Measurements from ENCODE around the gene GC. TPM values are rescaled to one million over a fixed set of nuclear protein-coding genes. Genes with fewer than 3 reads are reported as not detected.

GC gene
- total RNA-seq, 2 experiments from 2014 or later = not detected

DNA sequence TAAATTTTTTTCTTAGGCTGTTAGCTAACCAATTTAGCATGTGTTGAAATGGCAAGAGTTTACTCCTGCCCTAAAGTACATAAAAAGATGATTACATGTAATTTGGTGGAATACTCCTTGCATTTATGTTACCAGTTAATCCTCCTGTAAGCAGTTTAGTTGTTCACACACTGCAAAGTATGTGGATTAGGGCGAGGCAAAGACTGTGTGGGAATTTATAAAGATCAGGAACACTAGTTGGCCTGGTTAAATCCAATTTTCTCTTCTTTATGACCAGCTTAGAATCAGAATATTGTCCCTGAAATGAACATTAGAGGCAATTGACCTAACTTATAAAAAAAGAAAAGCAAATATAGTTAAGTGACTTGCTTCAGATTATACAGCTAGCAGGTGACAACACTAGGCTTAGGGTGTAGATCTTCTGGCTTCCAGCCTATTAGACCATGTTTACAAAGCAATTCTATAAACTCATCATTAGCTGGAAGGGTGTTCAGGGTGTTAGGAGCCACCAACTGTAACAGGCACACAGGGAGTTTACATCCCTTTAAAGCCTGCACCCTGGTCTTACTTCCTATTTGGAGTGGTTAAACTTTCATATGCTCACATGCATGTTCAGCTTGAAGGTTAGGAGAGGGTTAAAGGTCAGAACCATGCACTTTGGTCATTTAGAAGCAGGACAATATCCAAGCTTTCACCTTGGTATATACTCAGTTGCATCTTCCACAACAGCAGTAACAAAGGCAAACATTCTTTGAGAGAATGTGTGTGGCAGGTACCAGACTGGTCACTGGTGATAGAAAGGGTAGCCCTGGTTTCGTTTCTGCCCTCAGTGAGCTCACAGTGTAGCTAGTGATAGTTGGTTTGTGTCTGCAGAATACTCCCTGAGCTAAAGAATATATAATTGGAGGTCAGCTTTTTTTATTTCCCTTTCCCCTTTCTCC, 72.6 kb downstream of the GC start:
- Mint-ChIP-seq H3K4me3 (no peak overlapping the region), H3K9me3 (no peaks in the 10 kb centered on the region), H3K27ac (no peak overlapping the region), H3K27me3 (no peaks in the 10 kb centered on the region), H3K4me1 (ENCODE audit: low read depth) (no peaks in the 10 kb centered on the region), H3K36me3 (ENCODE audit: low read depth) (no peaks in the 10 kb centered on the region)
- ChIA-PET CTCF (interaction anchor here (1.1 to 3.0 kb wide), 7 partner anchors 11 to 660 kb away, joined by 3 to 16 read pairs (median 3); no protein-coding TSS in a partner anchor), POLR2A (no interaction called here)
- no peak for DNase-seq
- intact Hi-C loops (cut with micrococcal nuclease) = loop anchor here (5.0 kb wide), 1 partner anchor 524 kb away; no protein-coding TSS in a partner anchor
- TF ChIP-seq, protein P1, sequence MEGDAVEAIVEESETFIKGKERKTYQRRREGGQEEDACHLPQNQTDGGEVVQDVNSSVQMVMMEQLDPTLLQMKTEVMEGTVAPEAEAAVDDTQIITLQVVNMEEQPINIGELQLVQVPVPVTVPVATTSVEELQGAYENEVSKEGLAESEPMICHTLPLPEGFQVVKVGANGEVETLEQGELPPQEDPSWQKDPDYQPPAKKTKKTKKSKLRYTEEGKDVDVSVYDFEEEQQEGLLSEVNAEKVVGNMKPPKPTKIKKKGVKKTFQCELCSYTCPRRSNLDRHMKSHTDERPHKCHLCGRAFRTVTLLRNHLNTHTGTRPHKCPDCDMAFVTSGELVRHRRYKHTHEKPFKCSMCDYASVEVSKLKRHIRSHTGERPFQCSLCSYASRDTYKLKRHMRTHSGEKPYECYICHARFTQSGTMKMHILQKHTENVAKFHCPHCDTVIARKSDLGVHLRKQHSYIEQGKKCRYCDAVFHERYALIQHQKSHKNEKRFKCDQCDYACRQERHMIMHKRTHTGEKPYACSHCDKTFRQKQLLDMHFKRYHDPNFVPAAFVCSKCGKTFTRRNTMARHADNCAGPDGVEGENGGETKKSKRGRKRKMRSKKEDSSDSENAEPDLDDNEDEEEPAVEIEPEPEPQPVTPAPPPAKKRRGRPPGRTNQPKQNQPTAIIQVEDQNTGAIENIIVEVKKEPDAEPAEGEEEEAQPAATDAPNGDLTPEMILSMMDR (IDR thresholded peaks at IDR 0.05) = no peak
- no peak for ATAC-seq

DNA sequence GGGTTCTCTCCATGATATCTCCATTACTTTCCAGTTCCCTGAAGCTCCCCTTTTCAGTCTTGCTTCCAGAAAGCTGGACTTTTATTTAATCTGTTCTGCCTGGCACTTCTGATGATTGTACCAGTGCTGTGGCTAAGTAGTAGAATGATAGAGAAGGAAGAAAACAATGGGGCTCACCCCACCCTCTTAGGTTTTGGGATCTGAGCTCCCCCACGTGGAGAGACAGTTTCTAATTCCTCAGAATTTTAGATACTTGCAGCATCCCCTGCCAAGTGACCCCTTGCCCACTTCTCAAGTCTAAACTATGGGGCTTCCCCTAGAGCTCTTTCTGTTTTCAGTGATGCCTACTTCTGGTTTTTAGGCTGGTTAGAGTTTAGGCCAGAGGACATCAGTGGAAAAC, 73.9 kb downstream of the GC start:
- TF ChIP-seq, protein P1 (IDR thresholded peaks at IDR 0.05) = no peak
- Mint-ChIP-seq H3K27ac (no peak overlapping the region), H3K4me1 (ENCODE audit: low read depth) (no peaks in the 10 kb centered on the region), H3K36me3 (ENCODE audit: low read depth) (no peaks in the 10 kb centered on the region), H3K4me3 (no peak overlapping the region), H3K27me3 (no peaks in the 10 kb centered on the region), H3K9me3 (no peaks in the 10 kb centered on the region)
- intact Hi-C loops (cut with micrococcal nuclease) = loop anchor here (5.0 kb wide), 1 partner anchor 523 kb away; no protein-coding TSS in a partner anchor
- DNase-seq (no peak), ATAC-seq (no peak)
- POLR2A ChIA-PET = no interaction called here
- CTCF ChIA-PET = interaction anchor here (1.4 to 3.0 kb wide), 2 partner anchors 13 to 525 kb away, joined by 3 to 11 read pairs; no protein-coding TSS in a partner anchor

DNA sequence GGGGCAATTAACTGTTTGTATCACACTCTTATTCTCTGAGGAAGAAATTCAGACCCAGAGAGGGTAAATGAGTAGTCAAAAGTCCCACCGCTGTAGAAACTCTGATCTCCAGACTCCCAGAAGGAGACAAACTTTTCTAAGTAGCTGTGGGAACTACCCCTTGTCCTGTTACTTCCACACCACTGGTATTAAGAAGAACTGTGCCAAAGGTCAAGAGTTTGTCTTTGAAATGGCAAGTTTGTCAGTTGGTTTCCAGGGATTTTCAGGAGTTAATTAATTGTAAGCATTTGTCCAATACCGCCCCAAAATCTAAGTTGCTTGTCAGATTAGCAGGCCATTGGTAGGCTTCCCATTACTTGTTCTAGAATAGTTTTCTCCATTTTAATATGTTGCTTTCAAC, 85.7 kb downstream of the GC start:
- no peak overlapping the region for H3K4me3 Mint-ChIP-seq
- H3K9me3 Mint-ChIP-seq = no peaks in the 10 kb centered on the region
- H3K27ac Mint-ChIP-seq = no peak overlapping the region
- POLR2A ChIA-PET = interaction anchor here (0.5 kb wide), 1 partner anchor 791 kb away, joined by 3 read pairs; no protein-coding TSS in a partner anchor
- peaks cover 6% of the 10 kb centered on the region for H3K27me3 Mint-ChIP-seq
- TF ChIP-seq, protein P1 (IDR thresholded peaks at IDR 0.05) = no peak
- intact Hi-C loops (cut with micrococcal nuclease) = no loop called here
- DNase-seq (no peak), ATAC-seq (no peak)
- CTCF ChIA-PET = no interaction called here
- no peaks in the 10 kb centered on the region for H3K4me1 Mint-ChIP-seq (ENCODE audit: low read depth)
- no peaks in the 10 kb centered on the region for H3K36me3 Mint-ChIP-seq (ENCODE audit: low read depth)

DNA sequence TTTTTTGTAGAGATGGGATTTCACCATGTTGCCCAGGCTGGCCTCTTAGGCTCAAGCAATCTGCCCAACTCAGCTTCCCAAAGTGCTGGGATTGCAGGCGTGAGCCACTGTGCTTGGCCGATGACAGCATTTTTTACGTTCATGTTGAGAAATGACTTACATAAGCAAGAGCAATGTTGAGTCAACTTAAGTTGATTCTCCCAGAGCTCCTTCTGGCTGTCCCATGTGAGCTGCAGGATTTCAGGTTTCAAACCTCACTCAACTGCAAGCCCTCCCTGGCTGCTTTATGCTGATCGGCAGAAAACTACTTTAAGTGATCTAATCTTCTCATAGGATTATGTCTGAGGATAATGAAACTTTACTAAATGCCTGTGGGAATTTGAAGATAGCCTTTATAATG, 86.8 kb downstream of the GC start:
- ChIA-PET POLR2A (no interaction called here), CTCF (no interaction called here)
- no peaks in the 10 kb centered on the region for H3K4me1 Mint-ChIP-seq (ENCODE audit: low read depth)
- H3K4me3 Mint-ChIP-seq = no peak overlapping the region
- ATAC-seq (no peak), DNase-seq (no peak)
- no peaks in the 10 kb centered on the region for H3K9me3 Mint-ChIP-seq
- H3K27me3 Mint-ChIP-seq = peaks cover 5% of the 10 kb centered on the region
- intact Hi-C loops (cut with micrococcal nuclease) = no loop called here
- H3K36me3 Mint-ChIP-seq (ENCODE audit: low read depth) = no peaks in the 10 kb centered on the region
- TF ChIP-seq, protein P1 (IDR thresholded peaks at IDR 0.05) = no peak
- no peak overlapping the region for H3K27ac Mint-ChIP-seq

DNA sequence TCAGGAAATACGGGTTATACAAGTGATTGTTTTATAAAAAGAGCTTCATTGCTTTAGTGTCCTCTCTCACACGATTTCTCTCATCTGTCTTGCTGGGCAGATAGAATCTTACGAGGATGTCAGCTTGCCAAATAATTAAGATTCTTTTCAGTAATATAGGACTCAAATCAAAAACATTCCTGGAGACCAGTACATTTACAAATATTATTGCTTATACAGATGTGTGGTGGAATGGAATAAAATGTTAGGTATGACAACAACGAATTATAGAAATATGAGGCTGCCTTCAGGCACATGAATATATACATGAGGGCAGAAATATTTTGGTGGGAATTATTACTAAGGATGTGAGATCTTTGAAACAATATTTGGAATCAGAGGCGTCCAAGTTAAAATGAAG, 88.9 kb downstream of the GC start:
- DNase-seq = no peak
- ATAC-seq = no peak
- Mint-ChIP-seq H3K9me3 (no peaks in the 10 kb centered on the region), H3K4me1 (ENCODE audit: low read depth) (no peaks in the 10 kb centered on the region), H3K36me3 (ENCODE audit: low read depth) (no peaks in the 10 kb centered on the region), H3K27me3 (peaks cover 6% of the 10 kb centered on the region), H3K4me3 (no peak overlapping the region), H3K27ac (no peak overlapping the region)
- POLR2A ChIA-PET = no interaction called here
- TF ChIP-seq, protein P1 (IDR thresholded peaks at IDR 0.05) = no peak
- CTCF ChIA-PET = no interaction called here
- intact Hi-C loops (cut with micrococcal nuclease) = no loop called here

Measured in activated CD8-positive, alpha-beta T cell treated with anti-CD3 and anti-CD28 coated beads for 36 hours (primary cell).